ENCODE results near the gene UBB. TPM values are rescaled to one million over a fixed set of nuclear protein-coding genes. Genes with fewer than 3 reads are reported as not detected.

UBB gene
- total RNA-seq, 1 experiment from 2014 or later = 1,609 TPM

- Histone ChIP-seq H4K5ac (ENCODE audit: insufficient read length, low read depth, low read length) (no peak overlapping the region), H3K18ac (ENCODE audit: insufficient read length, low read depth, low read length) (peak overlapping the region; percentile 3), H3K14ac (ENCODE audit: insufficient read depth, low read length) (no peak overlapping the region), H3K23ac (ENCODE audit: insufficient read length, low read depth, low read length) (no peak overlapping the region), H3K4ac (ENCODE audit: low read depth, low read length) (no peak overlapping the region), H4K20me1 (ENCODE audit: control insufficient read depth, insufficient read depth, insufficient read length) (no peaks in the 10 kb centered on the region), H3K4me2 (ENCODE audit: insufficient read depth, insufficient read length, low read length) (no peak overlapping the region), H2BK120ac (ENCODE audit: low read depth, low read length, poor library complexity, severe bottlenecking) (no peak overlapping the region), H3K27ac (ENCODE audit: insufficient read length, low read depth, low read length) (no peak overlapping the region), H2BK5ac (ENCODE audit: insufficient read length, low read length) (no peak overlapping the region), H3K56ac (ENCODE audit: insufficient read length, low read depth, low read length) (no peak overlapping the region), H2BK20ac (ENCODE audit: low read depth, low read length, poor library complexity, severe bottlenecking) (no peak overlapping the region), H3T11ph (ENCODE audit: low read length) (no peak overlapping the region), H3K9ac (ENCODE audit: extremely low read depth, insufficient read length, low read length) (no peak overlapping the region), H3K27me3 (ENCODE audit: insufficient read depth, low read length) (no peaks in the 10 kb centered on the region), H3K4me1 (ENCODE audit: insufficient read depth, low read length) (0 out of 2 replicates have a peak, but pooled peaks cover 3% of the 10 kb centered on the region), H3K79me1 (ENCODE audit: insufficient read depth, low read depth, low read length, poor library complexity, severe bottlenecking) (peaks cover 3% of the 10 kb centered on the region), H2BK12ac (ENCODE audit: insufficient read length, low read depth, low read length) (no peak overlapping the region), H4K8ac (replicated peaks; ENCODE audit: insufficient read length, low read depth, low read length) (no peak overlapping the region), H3K9me3 (ENCODE audit: control insufficient read depth, low read depth, low read length) (no peaks in the 10 kb centered on the region), H3K79me2 (ENCODE audit: insufficient read depth, low read length) (peaks cover 7% of the 10 kb centered on the region; the same call in 1 of the 2 replicates), H2BK15ac (ENCODE audit: low read depth, low read length) (no peak overlapping the region), H4K91ac (ENCODE audit: insufficient read length, low read depth, low read length) (peak overlapping the region; percentile 35), H2AFZ (ENCODE audit: low read length) (no peak overlapping the region), H2AK5ac (ENCODE audit: insufficient read length, low read length) (no peak overlapping the region), H3K23me2 (ENCODE audit: insufficient read length, low read depth, low read length, poor library complexity, severe bottlenecking) (peaks cover 7% of the 10 kb centered on the region)
- Mint-ChIP-seq H3K4me1 (peaks cover 16 to 32% of the 10 kb centered on the region in 2 experiments), H3K27ac (no peak overlapping the region), H3K4me3 (no peak overlapping the region; a peak in 1 of 5 replicates), H3K27me3 (ENCODE audit: low read depth) (no peaks in the 10 kb centered on the region), H3K9me3 (peaks cover 2 to 3% of the 10 kb centered on the region in 2 experiments; a peak in 2 of 5 replicates), H3K36me3 (ENCODE audit: insufficient read depth in 1 of 3, low read depth in 3 of 3) (peaks cover 24 to 29% (median 28%) of the 10 kb centered on the region in 3 experiments; a peak in 6 of 7 replicates)
- no CpG with 5 or more reads among the region's 8 CpGs for WGBS (ENCODE audit: extremely low coverage, insufficient read length, low lambda C conversion rate)
- TF ChIP-seq CTCF (conservative IDR thresholded peaks at IDR 0.05) = no peak
- DNase-seq = no peak
Observed at GRCh38 chr17:16379654-16380053, 1.2 kb upstream of the UBB start.
